IPS-15b (cell line): ENCODE measurements around the gene INPP4B.

Experiments
- H3K27me3 ChIP-seq: one replicate; pipeline ENCODE4 v1.6.1; 2013; ENCODE audit warnings: low read length; ENCODE audit not compliant: control insufficient read depth, insufficient read depth
- H3K36me3 ChIP-seq: one replicate; pipeline ENCODE4 v1.6.1; 2013; ENCODE audit warnings: low read length; ENCODE audit not compliant: control insufficient read depth, insufficient read depth
- H3K4me1 ChIP-seq: one replicate; pipeline ENCODE4 v1.6.1; 2013; ENCODE audit warnings: mild to moderate bottlenecking, low read length; ENCODE audit not compliant: control insufficient read depth, insufficient read depth
- H3K4me3 ChIP-seq: one replicate; pipeline ENCODE4 v1.5.1; 2013; ENCODE audit warnings: low read depth, low read length
- H3K9ac ChIP-seq: one replicate; pipeline ENCODE4 v1.6.1; 2013; ENCODE audit warnings: low read depth, mild to moderate bottlenecking, low read length
- H3K9me3 ChIP-seq: one replicate; pipeline ENCODE4 v1.6.1; 2013; ENCODE audit warnings: mild to moderate bottlenecking, low read length; ENCODE audit not compliant: control insufficient read depth, insufficient read depth

The INPP4B gene

DNA sequence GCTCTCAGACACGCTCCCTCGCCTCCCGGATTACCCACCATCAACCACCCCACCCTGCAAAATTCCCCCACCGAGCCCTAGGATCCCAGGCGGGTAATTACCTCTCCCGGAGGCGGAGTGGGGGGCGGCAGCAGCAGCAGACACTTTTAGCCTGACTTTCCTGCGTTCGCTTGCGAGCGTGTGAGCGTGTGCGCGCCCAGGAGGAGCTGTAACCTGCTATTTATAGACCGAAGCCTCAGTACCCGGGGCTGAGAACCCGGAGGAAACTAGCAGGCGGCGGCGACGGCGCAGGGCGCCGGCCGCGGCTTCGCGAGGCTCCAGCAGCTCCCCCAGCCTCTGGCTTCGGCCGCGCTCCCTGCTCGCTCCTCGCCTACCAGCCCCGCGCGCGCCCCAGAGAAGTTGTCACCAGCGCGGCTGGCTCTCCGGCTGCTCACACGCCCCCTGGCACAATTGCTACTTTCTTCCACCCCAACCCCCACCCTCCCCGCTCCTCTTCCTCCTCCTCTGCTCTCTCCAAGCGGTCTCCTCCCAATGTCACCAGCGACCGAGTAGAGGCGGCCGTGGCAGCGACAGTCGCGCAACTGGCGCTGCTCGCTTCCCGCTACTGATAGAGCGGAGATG, at the start of gene INPP4B:
TSS of gene INPP4B (minus strand) at position 194 of the 621 bp plus-strand sequence.
- H3K27me3 ChIP-seq, result peaks cover 56% of the 10 kb centered on the region
- no peaks in the 10 kb centered on the region for H3K9me3 ChIP-seq
- peak within 1 kb of the TSS; percentile 68 for H3K4me3 ChIP-seq
- H3K4me1 ChIP-seq, result no peaks in the 10 kb centered on the region
- H3K36me3 ChIP-seq, result no peaks in the 10 kb centered on the region
- no peak within 1 kb of the TSS for H3K9ac ChIP-seq

DNA sequence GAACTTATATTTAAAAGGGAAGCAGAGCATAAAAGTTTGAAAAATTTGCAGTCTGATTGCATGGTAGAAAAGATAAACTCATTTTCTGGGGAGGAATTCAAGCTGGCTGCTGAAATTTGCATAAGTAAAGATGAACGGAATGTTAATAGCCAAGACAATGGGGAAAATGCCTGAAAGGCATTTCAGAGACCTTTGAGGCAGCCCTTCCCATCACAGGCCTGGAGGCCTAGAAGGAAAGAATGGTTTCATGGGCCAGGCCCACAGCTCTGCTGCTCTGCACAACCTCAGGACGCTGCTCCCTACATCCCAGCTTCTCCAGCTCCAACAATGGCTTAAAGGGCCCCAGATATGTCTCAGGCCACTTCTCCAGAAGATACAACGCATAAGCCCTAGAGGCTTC, 46.9 kb upstream of the INPP4B start:
- H3K4me1 ChIP-seq, result no peaks in the 10 kb centered on the region
- H3K36me3 ChIP-seq, result no peaks in the 10 kb centered on the region
- H3K27me3 ChIP-seq, result no peaks in the 10 kb centered on the region
- no peak overlapping the region for H3K4me3 ChIP-seq
- H3K9me3 ChIP-seq, result peaks cover 13% of the 10 kb centered on the region
- H3K9ac ChIP-seq, result no peak overlapping the region

DNA sequence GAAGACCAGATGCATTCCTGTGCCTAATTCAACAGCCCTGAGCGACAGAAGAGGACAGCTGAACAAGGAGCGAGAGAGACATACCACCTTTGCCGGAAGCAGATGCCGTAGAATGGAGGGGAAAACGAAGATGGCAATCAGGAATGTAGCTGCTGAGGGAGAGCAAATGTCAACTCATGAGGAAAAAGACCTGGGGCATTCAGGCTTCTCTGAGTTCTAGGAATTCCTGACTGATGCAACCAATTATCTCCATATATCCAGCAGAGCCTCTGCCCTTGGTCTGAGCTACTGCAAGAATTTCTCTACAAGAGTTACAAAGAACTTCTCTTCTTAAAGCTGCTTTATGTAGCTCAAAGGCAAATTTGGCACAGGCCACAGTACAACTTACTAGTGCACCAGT, 40.5 kb upstream of the INPP4B start:
- Histone ChIP-seq H3K27me3 (no peaks in the 10 kb centered on the region), H3K4me3 (no peak overlapping the region), H3K36me3 (no peaks in the 10 kb centered on the region), H3K4me1 (no peaks in the 10 kb centered on the region), H3K9me3 (no peaks in the 10 kb centered on the region), H3K9ac (no peak overlapping the region)

DNA sequence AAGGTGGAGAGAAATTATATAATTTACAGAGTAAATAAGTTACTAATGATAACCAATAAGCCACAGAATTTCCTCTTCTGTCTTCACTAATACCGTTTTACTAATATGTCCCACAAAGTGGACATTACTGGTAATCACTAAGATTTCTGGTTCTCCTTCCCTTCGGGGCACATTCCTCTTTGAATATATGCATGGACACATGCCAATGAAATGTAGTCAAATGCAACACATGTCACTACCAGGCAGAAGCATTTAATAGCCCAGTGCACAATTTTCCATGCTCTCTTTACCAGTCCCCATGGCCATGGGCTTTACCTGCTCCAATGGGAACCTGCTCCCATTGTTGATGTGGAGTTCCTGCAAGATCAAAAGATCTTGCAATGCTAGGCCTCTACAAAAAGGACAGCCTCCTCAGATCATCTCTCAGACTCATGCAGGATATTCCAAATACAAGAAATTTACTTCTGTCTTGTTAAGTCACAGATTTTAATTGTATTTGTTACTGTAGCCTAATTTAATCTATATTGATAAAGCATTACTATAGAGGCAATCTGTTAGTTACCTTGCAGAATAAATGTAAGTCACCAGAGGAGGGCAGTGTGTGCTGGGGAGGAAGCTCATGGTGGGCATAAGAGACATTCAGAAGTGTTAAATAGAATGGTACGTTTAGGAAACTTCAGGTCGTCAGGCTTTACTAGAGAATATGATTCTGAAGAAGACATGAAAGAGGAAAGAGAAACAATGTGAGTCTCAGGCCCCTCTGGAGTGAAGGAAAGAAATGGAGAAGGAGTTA, 37.1 kb upstream of the INPP4B start:
- no peak overlapping the region for H3K4me3 ChIP-seq
- H3K9ac ChIP-seq, result no peak overlapping the region
- H3K27me3 ChIP-seq, result no peaks in the 10 kb centered on the region
- H3K9me3 ChIP-seq, result no peaks in the 10 kb centered on the region
- H3K4me1 ChIP-seq, result no peaks in the 10 kb centered on the region
- H3K36me3 ChIP-seq, result no peaks in the 10 kb centered on the region

DNA sequence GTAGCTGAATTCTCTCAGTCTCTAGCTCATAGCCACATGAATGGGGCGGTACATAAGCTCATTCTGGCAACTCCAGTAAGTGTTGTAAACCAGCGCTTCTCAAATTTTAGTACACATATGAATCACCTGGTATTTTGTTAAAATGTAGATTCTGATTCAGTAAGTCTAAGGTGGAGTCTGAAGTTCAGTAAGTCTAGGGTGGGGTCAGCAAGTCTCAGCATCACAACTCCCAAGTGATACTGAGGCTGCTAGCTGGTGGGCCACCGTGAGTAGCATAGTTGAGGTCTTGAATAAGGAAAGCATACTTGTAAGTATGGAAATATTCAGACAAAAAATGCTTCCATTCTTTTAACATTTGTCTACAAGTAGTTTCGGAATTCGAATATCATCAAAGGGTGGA, 36.1 kb upstream of the INPP4B start:
- no peak overlapping the region for H3K4me3 ChIP-seq
- no peaks in the 10 kb centered on the region for H3K9me3 ChIP-seq
- H3K9ac ChIP-seq, result no peak overlapping the region
- H3K27me3 ChIP-seq, result no peaks in the 10 kb centered on the region
- H3K4me1 ChIP-seq, result no peaks in the 10 kb centered on the region
- H3K36me3 ChIP-seq, result no peaks in the 10 kb centered on the region

DNA sequence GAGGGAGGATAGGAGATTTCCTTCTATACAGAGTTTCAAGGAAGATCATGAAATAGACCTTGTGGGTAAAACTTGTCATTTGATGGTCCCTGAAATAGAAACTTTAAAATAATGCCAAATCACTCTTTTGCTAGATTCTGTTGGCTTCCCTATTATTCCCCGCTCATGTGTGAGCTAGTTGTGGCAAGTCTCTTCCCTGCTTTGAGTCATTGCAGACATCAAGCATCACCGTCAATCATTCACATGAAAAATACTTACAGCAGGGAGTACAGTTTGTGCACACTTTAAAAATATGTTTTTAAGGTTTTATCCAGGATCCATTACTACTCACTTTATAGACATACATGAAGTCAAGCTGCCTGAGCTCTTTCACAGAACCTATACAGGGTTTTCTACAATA, 35.2 kb upstream of the INPP4B start:
- no peaks in the 10 kb centered on the region for H3K27me3 ChIP-seq
- H3K36me3 ChIP-seq, result no peaks in the 10 kb centered on the region
- no peak overlapping the region for H3K9ac ChIP-seq
- no peaks in the 10 kb centered on the region for H3K9me3 ChIP-seq
- H3K4me1 ChIP-seq, result no peaks in the 10 kb centered on the region
- H3K4me3 ChIP-seq, result no peak overlapping the region

DNA sequence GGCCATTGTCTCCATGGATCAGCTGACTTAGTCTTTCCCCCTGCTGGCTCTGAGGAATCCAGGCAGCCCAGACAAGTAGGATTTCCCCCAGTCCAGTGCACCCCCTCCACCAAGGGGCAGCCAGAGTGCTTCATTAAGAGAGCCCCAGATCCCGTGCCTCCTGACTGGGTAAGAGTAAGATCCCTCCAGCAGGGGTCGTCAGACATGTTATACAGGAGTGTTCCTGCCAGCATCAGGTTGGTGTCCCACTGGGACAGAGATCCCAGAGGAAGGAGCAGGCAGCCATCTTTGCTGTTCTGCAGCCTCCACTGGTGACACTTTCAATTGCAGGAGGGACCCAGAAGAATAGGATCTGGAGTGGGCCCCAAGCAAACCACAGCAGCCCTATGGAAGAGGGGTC, 29.0 kb upstream of the INPP4B start:
- Histone ChIP-seq H3K36me3 (no peaks in the 10 kb centered on the region), H3K4me3 (no peak overlapping the region), H3K9me3 (no peaks in the 10 kb centered on the region), H3K9ac (no peak overlapping the region), H3K27me3 (no peaks in the 10 kb centered on the region), H3K4me1 (no peaks in the 10 kb centered on the region)

DNA sequence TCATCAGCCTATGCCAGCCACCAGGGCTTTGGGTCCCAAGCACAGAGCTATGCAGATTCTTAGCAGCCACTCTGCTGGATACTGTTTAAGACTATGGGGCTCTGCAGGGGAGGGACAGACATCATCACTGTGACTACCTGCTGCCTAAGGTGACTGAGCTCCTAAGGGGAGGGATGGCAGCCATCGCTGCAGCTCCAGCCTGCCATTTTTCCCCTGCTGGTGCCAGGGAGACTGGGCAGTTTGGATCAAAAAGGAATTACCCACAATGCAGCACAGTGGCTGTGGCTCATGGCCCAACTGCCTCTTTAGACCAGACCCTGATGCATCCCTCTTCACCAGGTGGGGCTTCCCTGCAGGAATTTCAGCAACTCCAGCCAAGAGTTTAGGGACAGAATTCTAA, 28.6 kb upstream of the INPP4B start:
- no peak overlapping the region for H3K4me3 ChIP-seq
- no peaks in the 10 kb centered on the region for H3K27me3 ChIP-seq
- H3K36me3 ChIP-seq, result no peaks in the 10 kb centered on the region
- no peaks in the 10 kb centered on the region for H3K9me3 ChIP-seq
- H3K9ac ChIP-seq, result no peak overlapping the region
- H3K4me1 ChIP-seq, result no peaks in the 10 kb centered on the region

DNA sequence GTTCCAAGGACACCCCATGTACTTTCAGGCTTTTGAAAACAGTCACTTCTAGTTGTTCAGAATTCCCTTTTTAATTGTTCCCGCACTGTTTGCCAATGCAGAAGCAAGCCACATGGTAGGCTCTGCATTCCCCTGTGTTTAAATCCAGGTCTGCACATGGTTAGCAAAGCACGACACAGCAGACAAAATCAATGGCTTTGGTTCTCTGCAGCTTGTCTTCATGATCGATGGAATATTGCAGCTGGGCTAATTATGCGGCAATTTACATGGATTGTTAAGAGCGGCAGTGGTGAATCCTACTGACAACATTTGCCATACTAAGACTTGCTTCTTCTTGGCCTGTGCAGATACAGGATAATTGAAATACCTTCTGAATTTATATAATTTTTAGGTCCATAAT, 20.6 kb upstream of the INPP4B start:
- H3K36me3 ChIP-seq, result no peaks in the 10 kb centered on the region
- no peaks in the 10 kb centered on the region for H3K27me3 ChIP-seq
- no peak overlapping the region for H3K4me3 ChIP-seq
- H3K4me1 ChIP-seq, result no peaks in the 10 kb centered on the region
- H3K9ac ChIP-seq, result no peak overlapping the region
- no peaks in the 10 kb centered on the region for H3K9me3 ChIP-seq

DNA sequence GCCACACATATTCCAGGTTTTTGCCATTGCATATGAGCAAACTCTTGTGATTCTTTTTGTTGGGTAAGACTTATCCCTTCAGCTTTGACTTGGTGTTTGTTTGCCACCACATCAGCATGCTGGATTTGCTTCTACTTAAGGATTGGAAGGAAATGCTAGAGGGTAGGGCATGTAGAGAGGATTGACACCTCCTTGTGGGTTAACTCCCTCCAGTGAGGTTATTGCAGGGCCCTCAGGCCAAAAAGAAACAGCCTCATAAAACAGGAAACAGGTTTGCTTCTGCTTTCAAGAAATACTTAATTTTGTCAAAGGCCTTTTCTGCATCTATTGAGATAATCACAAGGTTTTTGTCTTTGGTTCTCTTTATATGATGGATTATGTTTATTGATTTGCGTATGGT, 15.2 kb upstream of the INPP4B start:
- no peaks in the 10 kb centered on the region for H3K27me3 ChIP-seq
- H3K36me3 ChIP-seq, result no peaks in the 10 kb centered on the region
- no peak overlapping the region for H3K9ac ChIP-seq
- no peaks in the 10 kb centered on the region for H3K9me3 ChIP-seq
- H3K4me3 ChIP-seq, result no peak overlapping the region
- no peaks in the 10 kb centered on the region for H3K4me1 ChIP-seq

DNA sequence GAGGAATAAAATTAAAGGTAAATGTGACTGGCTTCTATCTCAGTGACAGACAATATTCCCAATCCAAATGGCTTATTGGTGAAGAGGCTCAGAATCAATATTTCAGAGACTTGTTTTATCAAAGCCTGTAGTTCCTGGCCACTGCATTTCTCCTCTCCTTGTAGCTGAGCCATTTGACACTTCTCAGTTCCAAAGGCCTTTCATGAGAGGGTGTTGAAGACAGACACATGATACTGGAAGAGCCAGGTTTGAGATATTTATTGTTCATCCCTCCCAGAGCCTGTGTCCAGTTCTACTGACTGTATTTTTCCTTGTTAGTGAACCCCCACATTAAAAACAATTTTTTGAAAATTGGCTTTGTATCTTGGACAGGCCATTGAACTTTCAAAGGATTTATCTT, 12.9 kb upstream of the INPP4B start:
- H3K36me3 ChIP-seq, result no peaks in the 10 kb centered on the region
- H3K27me3 ChIP-seq, result no peaks in the 10 kb centered on the region
- no peaks in the 10 kb centered on the region for H3K9me3 ChIP-seq
- no peak overlapping the region for H3K9ac ChIP-seq
- H3K4me3 ChIP-seq, result no peak overlapping the region
- no peaks in the 10 kb centered on the region for H3K4me1 ChIP-seq

DNA sequence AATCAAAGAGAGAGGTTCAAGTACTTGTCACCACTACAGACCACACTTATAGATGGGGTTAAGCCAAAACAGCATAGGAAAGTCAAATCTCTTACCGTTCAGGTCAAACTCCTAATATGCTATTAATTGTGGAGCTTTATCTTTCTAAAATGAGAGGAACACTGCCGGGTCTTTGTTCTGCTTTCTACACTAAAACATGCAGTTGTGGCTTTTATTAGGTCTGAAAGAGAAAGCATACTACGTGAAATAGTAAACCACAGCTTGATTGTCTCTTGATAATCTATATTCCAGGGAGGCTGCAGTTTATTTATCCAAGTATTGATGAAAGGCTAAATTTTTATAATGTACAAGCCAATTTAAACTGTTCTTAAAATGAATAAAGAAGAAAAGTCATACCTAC, 12.3 kb upstream of the INPP4B start:
- Histone ChIP-seq H3K27me3 (no peaks in the 10 kb centered on the region), H3K4me1 (no peaks in the 10 kb centered on the region), H3K36me3 (no peaks in the 10 kb centered on the region), H3K9ac (no peak overlapping the region), H3K4me3 (no peak overlapping the region), H3K9me3 (no peaks in the 10 kb centered on the region)
